ENCODE data around the gene SNCA.

Gene SNCA

DNA sequence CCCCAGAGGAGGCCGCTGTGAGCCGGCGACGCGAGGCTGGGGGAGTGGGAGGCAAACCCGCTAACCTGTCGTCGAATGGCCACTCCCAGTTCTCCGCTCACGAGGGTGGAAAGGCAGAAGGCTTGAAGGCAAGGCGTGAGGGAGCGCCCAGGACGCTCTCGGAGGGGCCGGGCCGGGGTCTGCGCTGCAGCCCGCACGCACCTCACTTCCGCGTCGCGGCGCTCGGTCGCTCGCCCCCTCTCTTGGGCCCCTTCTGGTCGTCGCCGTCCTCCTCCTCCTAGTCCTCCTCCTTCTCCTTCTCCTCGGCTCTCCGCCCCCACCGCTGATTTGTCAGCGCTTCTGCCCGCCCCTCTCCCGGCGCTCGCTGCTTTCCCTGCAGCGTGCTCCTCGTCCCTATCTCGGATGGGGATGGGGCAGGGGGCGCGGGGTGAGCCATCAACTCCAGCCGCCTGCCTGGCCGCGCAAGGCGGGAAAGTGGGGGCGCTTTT lies at the start of gene SNCA:
SNCA (minus strand) TSS at position 265 of the 488 bp plus-strand sequence. CDS start 1,494 bp downstream, outside the sequence.
- peak; percentile 74 for DNase-seq (ENCODE audit: low spot score)

DNA sequence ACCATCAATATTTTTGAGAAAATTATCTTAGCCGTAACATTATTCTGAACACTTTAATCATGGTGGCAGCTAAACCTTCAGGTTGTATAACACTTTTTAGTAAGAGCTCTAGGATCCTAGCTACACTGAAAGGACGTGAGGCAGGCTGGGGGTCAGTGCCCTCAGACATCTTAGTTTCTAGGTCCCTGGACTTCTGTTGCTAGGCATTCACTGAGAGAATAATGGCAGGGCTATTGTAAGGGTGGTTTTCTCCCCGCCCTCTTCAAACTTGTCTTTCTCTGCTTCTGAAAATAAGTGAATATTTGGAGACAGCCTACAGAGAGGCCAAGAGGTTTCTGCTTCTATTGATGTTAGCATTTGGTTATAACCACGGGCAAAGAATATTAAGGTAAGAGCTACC lies 42.3 kb upstream of the SNCA start:
- no peak for DNase-seq (ENCODE audit: low spot score)

DNA sequence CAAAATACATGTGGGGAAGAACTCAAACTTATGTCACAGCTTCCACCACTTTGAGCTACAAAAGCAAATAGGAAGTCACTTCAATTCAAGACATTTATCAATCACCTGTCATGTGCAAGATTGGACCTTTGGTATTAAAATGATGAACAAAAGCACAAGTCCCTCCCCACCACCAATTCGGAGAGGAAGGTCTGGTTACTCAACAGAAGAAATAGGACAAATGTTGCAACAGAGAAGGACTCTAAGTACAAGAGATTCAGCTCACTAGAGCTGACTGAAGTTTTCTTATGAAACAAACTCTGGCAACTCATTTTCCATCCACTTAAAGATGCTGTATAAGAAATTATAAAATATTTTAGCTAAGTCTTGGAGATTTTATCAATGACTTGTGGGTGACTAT lies 41.6 kb upstream of the SNCA start:
- DNase-seq (ENCODE audit: low spot score), result no peak

DNA sequence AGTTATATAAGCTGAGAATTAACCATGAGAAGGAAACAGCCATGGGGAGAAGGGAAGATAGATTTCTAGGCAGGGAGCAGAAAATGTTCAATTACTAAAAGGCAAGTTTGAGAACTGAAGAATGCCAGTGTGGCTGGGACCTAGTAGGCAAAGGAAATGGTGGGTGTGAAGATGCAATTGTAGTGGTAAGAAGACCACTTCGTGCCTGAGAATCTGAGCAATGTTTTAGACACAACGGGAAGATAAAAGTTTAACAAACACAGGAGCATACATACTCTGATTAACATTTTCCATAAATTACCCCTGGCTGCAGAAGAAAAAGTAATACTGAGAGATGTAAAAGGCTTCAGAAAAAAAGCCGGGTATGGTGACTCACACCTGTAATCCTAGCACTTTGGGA lies 39.6 kb upstream of the SNCA start:
- no peak for DNase-seq (ENCODE audit: low spot score)

DNA sequence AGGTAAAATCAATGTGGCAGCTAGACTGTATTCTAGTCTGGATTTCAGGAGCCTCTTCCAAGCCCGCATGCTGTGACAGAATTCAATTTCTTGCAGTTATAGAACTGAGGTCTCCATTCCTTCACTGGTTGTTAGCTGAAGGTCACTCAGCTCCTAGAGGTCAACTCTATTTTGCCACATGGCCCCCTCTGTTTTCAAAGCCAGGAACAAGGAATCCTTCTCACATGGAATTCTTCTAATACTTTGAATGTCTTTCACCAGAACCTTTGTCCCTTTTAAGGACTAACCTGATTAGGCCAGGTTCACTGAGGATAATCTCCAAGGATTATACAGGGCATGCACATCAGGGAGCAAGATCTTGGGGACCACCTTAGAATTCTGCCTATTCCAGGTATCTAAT lies 34.2 kb upstream of the SNCA start:
- DNase-seq (ENCODE audit: low spot score), result no peak

DNA sequence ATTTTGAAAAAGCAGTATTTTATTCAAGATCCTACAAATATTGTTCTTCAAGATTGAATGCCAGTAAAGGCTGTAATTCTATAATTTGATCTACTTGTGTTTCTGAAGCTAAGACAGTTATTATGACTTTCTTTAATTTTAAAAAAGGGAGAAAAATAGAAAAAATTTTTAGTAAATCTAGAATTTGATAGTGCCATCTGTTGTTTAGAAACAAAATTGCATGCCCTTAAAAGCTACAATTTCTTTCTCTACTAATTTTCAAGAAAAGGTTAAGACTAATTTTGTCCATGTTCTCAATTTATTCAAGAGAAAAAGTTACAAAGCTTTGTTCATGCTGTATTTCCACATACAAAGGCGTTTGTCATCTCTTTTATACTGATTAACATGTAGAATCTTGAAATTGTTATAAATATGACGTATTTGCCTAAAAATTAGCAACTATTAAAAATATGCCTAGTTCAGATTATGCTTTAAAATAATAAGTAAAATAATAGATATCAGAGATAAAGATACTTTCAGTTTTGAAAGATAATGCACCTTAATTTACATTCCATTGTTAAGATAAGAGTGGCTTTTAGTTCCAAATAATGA lies 32.1 kb upstream of the SNCA start:
- peak; percentile 62 for DNase-seq (ENCODE audit: low spot score)

DNA sequence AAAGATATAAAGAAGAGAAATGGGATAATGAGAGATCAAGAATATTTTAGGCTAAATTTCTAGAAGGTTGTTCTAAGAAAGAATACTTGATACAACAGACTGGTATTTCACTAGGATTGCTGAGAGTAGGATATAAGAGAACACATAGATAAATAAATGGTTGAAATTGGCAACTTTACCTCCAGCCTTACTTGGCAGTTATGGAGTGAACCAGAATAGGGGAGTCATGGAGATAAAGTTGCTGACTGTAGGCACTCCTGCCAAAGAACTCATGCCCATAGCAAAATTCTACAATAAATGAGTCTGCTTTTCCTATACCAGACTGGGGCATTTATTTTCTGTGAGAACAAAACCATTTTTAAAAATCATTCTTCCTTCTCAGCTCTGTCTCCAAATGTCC lies 31.3 kb upstream of the SNCA start:
- DNase-seq (ENCODE audit: low spot score), result peak; percentile 63

DNA sequence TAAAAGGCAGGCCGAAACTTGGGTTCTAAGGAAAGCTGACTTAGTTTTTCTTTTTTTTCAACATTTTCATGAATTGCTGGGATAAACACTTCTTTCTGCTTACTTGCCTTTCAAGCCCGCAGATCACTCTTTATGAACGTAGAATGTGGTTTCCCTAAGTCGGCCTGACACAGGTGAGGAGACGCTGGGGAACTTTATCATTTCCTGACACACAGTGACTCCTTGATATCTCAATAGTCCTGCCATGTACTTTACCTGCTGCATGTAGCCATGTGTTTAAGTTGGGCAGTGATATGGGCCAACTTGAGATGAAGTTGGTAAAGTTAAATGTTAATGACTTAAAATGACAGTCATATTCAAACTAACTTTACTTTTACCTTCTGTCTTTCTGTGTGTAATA lies 26.6 kb upstream of the SNCA start:
- DNase-seq (ENCODE audit: low spot score), result peak; percentile 71

DNA sequence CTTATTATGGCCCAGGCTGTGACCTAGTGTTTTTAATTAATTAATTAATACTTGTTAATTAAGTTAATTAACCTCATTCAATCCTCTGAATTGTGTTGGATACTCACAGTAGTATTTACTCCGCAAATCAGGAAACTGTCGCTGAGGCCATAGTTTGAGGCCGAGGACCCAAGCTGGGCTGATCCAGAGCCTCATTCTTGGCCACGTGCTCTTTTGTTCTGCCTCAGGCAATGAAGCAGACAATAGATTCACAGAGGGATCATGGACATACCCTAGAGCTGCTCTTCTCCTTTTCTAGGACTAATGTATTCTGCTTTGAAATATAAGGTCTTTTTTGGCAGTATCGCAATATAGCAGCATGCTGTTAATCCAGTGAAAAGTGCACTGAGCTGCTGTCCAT lies 24.0 kb upstream of the SNCA start:
- no peak for DNase-seq (ENCODE audit: low spot score)

DNA sequence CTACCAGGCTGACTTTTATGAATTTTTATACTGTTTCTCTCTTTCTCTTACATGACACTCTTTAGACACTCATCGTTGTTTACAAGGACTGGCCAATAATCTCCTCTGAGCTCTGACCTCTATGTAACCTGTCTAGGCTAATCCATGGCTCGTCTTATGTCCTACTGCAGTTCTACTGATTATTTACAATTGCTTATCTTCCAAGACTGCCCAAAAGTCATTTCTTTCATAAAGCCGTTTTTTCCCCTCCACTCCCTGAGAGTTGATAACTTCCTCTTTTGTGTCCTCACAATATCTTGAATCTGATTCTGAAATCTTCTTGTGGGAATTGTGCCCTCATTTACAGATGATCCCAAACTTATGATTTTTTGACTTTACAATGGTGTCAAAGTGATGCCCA lies 18.3 kb upstream of the SNCA start:
- no peak for DNase-seq (ENCODE audit: low spot score)

DNA sequence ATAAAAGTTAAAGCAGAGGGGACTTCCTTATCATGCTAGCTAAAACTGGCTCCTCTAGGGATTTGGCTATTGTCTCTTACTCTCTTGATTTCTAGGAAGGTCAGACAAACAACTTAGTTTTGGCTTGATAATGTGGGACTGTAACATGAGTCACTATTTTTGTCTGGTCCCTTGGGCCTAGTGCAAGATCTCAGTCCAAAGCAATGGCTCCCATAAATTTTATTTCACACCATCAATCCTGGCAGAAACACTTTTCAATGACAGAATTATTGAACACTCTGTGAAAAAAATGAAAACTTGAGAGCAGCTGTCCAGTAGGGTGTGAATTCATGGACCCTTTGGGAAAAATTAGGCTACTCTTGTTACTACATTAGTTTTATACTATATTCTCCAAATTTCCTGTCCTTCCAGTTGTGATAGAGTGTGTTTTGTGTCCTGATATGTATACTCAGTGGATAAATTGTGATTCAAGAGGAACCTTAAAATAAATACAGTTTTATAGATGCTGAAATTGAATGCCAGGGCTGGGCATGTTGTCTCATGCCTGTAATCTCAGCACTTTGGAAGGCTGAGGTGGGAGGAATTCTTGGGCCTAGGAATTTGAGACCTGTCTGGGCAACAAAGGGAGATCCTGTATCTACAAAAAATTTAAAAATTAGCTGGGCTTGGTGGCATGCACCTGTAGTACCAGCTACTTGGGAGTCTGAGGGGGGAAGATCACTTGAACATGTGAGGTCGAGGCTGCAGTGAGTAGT lies 10.8 kb upstream of the SNCA start:
- DNase-seq (ENCODE audit: low spot score), result no peak

DNA sequence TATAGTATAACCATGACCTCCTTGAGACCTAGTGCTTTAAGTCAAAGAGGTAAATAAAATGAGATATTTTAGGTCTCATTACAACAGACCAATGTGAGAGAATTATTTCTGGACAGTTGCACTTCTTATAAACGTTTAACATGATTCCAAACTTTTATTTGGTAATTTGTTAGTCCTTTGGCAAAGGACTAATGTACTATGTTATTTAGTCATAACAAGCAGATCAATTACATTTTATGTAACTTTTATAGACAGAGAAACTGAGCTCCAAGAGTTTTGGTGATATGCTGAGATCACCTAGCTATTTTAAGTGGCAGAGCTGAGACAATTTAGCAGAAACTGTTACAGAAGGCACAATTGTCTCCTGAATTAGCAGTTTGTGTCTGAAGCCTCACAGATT lies 2.6 kb upstream of the SNCA start:
- no peak for DNase-seq (ENCODE audit: low spot score)

DNA sequence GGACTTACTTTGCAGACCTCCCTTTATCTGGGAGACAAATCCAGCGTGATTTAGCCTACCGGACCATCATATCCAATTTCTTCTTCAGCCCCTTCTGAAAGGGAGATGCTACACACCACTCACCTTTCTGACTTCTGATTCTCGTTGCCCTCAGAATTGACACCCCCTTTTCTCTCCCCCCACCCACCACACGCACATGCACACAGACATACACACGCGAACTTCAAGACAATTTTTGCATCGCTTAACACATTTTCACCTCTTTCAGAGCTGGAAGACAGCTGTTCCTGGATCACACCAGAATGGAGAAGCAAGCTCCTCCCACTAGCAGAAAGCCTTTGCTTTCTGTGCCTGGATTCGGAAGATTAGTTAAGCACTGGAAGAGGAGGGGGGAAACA lies 1.0 kb upstream of the SNCA start:
- peak; percentile 61 for DNase-seq (ENCODE audit: low spot score)

DNA sequence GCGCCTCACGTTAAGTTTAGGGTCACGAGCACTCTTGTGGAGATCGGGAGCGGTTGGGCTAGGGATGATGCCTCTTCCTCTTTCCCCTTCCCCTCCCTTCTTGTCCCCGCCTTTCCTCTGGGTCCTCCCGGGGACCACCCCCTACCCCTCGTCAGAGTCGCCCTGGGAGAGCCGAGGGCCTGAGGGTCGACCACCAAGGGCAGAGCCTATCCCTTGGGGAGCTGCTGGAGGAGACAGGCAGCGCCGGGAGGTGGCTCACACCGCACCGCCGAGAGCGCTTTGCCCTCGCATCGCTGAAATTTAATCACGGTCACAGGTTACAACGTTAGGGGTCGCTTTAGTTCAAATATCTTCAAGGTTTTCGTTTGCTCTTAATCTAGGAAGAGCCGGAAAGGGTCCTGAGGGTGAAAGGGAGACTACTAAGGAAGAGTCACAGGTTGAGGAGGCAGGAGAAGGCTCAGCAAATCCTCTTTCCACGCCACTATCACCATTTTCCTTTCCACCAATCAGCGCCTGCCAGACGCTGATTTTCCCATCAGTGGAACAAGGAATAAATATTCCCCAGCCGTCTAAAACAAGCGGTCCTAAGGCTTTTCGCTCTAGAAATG lies 528 bp upstream of the SNCA start:
- peak; percentile 67 for DNase-seq (ENCODE audit: low spot score)

DNA sequence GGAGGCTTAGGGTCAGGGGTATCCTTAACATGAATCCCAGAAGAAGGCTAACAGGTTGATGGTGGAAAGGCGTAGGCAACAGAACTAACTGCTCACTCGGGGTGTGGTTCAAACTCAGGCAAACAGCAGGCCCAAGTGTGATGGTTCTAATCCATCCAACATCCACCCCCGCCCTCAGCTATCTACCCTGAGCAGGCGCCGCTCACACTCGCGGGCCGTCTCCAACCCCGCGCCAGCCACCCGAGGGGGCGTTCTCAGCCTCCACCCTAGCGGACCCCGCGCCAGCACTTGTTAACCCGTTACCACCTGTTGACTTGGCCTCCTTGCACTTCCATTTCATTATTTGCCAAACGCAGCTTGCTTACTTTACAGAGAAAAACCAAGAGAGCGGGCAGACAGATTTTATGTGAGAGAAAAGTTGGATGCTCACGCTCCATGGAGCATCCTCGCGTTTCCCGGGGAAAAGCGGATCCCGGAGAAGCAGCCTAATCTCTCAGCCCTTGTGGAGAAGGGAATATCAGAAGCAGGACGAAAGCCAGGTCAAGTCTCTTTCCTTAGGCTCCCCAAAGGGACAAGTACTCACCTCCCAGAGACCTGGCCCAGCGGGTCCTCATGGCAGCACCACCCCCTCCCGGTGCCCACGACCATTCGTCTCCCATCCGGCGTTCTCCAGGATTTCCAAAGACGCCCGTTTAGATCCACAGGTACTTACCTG lies 773 bp downstream of the SNCA start:
- peak; percentile 92 for DNase-seq (ENCODE audit: low spot score)

DNA sequence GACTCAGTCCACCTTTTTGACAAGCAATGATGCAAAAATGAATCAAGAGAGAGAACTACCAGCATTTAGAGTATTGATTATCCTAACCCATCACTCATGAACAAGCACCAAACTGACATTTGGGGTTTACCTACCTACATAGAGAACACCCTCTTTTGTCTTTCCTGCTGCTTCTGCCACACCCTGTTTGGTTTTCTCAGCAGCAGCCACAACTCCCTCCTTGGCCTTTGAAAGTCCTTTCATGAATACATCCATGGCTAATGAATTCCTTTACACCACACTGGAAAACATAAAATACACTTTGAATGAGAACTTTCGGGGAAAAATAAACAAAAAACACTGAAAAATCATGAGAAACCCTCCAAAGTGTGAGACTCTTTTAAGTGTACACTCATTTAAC lies 1.5 kb downstream of the SNCA start:
- DNase-seq (ENCODE audit: low spot score), result no peak

DNA sequence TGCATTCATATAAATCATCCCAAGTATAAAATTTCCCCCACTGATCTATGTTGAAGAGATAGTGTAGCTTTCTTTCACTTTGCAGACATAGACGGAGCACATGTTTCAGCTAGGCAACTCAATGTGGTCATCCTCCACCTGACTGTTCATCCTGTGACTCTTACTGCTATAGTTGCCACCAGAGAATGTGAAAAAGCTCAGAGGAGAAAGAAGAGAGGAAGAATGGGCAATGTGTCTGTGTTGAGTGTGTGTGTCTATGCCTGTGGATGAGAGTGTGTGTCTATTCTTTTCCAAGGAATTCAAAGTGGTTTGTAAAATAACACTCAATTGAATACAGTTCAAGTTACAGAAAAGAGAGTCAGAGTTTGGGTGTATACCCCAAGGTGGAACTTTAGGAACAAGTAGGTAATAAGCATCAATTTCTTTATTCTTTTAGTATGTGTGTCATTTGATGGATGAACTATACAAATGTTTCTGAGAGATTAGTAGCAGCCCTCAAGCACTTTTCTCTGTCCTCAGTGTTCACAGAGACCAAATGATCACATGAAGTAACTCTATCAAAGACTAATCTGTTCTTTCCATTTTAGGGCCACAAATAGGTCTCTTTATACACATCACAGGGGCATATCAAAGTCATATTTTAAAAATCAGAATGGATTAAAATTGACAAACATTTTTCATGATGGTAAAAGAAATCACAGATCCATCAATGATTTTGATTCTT lies 2.3 kb downstream of the SNCA start:
- no peak for DNase-seq (ENCODE audit: low spot score)

DNA sequence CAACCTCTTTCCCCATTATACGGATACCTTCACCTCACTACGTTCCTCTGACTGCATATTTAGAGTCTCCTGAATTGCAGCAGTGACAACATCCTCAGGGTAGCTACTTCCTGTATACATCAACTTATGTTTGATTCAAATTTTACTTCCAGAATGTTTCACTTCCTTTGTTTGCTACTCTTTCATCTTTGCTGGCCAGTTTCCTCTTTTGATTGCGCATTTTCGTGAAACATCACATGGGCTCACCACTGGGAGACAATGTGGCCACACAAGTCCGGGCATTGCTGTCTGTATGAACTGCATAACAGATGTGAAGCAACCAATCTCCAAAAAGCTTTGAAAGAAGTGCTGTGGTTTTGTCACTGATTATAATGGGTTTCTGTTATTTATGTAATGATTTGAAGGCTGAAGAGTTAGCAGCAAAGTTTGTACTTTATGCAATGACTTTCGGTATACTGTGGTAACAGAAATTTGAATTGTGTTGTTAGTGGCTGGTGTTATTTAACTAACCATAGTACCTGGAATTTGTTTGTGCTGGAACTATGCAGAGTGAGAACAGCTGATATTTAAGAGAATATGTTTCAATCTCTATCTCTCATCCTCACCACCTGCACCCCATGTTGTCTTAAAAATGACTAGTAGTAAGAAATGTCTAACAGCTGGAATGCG lies 7.4 kb downstream of the SNCA start:
- DNase-seq (ENCODE audit: low spot score), result no peak

DNA sequence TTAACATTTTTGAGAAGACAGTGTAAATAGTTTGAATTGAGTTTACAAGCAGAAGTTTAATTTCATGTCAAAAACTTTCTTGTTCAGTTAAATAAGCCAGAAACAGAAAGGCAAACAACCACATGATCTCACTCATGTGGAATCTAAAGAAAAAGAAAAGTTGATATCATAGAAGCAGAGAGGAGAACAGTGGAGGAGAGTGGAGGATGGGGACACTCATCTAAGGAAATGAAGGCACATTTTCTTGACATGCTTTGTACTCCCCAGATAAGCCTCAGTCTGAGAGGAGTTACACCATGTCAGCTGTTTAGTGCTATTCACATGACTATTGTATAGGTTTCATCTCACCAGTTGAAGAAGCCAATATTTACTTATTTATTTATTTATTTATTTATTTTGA lies 13.5 kb downstream of the SNCA start:
- peak; percentile 29 for DNase-seq (ENCODE audit: low spot score)

DNA sequence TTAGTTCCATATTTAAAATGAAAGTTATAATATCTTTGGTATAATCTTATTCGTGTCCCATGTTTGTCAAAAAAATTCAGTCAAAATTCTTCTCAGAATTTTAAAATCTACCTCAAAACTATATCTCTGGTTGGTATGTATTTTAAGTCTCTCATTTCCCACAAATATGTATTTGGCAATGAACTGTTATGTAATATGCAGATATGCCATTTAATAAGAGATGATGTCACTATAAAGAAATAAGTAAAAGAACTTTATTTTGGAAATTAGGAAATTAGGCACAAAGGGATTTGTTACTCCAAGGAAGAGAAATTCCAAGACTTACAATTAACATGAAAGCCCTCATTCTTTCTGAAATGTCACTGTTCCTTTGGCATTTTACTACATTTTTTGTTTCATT lies 15.3 kb downstream of the SNCA start:
- no peak for DNase-seq (ENCODE audit: low spot score)

DNA sequence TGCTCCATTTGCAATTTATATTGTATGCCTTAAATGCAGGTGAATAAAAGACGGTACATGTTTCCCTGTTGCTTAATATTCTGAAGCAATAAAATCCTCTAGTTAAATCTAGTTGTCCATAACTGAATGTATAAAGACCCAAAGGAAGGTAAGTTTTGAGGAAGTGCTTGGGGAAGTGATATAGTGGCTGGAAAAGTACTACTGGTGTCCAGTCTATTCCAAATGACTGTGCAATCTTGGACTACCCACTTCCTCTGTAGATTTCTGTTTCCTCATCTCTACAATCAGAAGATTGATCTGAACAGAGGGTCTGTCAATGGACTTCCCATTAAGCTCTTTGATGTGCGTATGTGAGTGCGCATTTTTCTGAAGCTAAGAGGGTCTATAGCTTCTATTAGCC lies 17.0 kb downstream of the SNCA start:
- DNase-seq (ENCODE audit: low spot score), result no peak

DNA sequence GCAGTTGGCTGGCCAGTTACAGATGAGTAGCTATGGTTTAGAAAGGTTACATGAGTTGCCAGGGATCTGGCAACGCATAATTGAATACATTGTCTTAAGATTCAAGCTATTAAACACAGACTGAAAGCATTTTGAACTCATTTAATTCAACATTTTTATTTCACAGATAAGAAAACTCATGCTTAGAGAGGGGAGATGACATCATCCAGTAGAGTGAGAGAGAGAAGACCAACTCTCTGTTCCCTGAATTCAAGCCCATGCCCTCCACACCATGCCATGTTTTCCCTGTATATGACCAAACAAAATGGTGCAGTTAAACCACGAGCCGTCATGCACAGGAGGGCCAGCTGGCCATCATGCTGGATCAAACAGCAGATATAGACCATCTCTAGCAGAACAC lies 22.6 kb downstream of the SNCA start:
- no peak for DNase-seq (ENCODE audit: low spot score)

All from hematopoietic multipotent progenitor cell treated with erythropoietin and hydrocortisone succinate and interleukin-3 and kit ligand, for 15 days (in vitro differentiated cells).